Spleen (tissue), 11 donors: ENCODE data around the gene SLC22A23. TPM values are rescaled to one million over a fixed set of nuclear protein-coding genes. Genes with fewer than 3 reads are reported as not detected.
A peak's percentile ranks its signal among the peaks of the same experiment; 100 is the strongest.

Source experiments
- DNase-seq: peaks from one replicate; pipeline ENCODE4 v3.0.0-alpha.2; 2020
- H3K27ac ChIP-seq, 8 donors: fragments of 200-600 bp; sonication (generic) in 7 of 8; 1 replicate in 4 of 8; 2 replicates in 4 of 8; pipeline versions ENCODE4 v1.5.0 to v1.8.0; 2016 to 2021; ENCODE audit warnings: inconsistent platforms in 4 of 8, mild to moderate bottlenecking in 4 of 8, moderate library complexity in 1 of 8
- H3K27me3 ChIP-seq, 7 donors: fragments of 200-600 bp; sonication (generic) in 6 of 7; replicated peaks in 1 of 7; 1 replicate in 4 of 7; 2 replicates in 3 of 7; pipeline versions ENCODE4 v1.5.0 to v1.8.0; 2016 to 2021; ENCODE audit warnings: inconsistent platforms in 3 of 7, mild to moderate bottlenecking in 1 of 7
- H3K36me3 ChIP-seq, 6 donors: fragments of 200-600 bp; sonication (generic) in 5 of 6; 1 replicate in 4 of 6; 2 replicates in 2 of 6; pipeline versions ENCODE4 v1.5.0 to v1.8.0; 2016 to 2021; ENCODE audit warnings: inconsistent platforms in 2 of 6
- H3K4me1 ChIP-seq, 6 donors: fragments of 200-600 bp; sonication (generic) in 5 of 6; 1 replicate in 3 of 6; 2 replicates in 3 of 6; pipeline versions ENCODE4 v1.5.0 to v1.8.0; 2016 to 2021; ENCODE audit warnings: inconsistent platforms in 3 of 6
- H3K4me3 ChIP-seq, 8 donors: fragments of 200-600 bp; sonication (generic) in 7 of 8; 1 replicate in 4 of 8; 2 replicates in 4 of 8; pipeline versions ENCODE4 v1.5.0 to v1.8.0; 2016 to 2021; ENCODE audit warnings: inconsistent platforms in 4 of 8, mild to moderate bottlenecking in 4 of 8, moderate library complexity in 2 of 8
- H3K9me3 ChIP-seq, 8 donors: fragments of 200-600 bp; sonication (generic) in 7 of 8; 1 replicate in 4 of 8; 2 replicates in 4 of 8; pipeline versions ENCODE4 v1.5.0 to v1.8.0; 2016 to 2021; ENCODE audit warnings: inconsistent platforms in 4 of 8
- POLR2A ChIP-seq, 3 donors: fragments of 450-650 bp; IDR thresholded peaks; one replicate each; pipeline ENCODE4 v1.5.1; 2017; ENCODE audit warnings: antibody characterized with exemption in 3 of 3, mild to moderate bottlenecking in 1 of 3
- POLR2AphosphoS5 ChIP-seq, 3 donors: sonication (generic); formaldehyde crosslinking; IDR thresholded peaks; one replicate each; pipeline ENCODE4 v1.5.1; 2017; ENCODE audit warnings: antibody characterized with exemption in 3 of 3
- WGBS, 5 donors: extraction: QIAGEN DNeasy Blood & Tissue Kit in 3 of 5; methylation state at CpG; one replicate each; pipeline versions ENCODE4 v1.1.5 to v1.1.7; 2013 to 2018; 5-methylcytosine and 5-hydroxymethylcytosine counted together
- intact Hi-C: fragments of 100-400 bp; cut with DNase I; formaldehyde crosslinking; loops from one replicate; pipeline ENCODE4 v1.15.0; 2023; ENCODE audit warnings: low total_unique reads
- polyA plus RNA-seq, 3 donors: library from polyadenylated mRNA; stranded (reverse); fragments of 200-250 nt; gene quantifications; one replicate each; pipeline ENCODE4 v1.2.1, GENCODE V29; 2013
- total RNA-seq, 7 donors: library from RNA; depleted of rRNA in 3 of 7; stranded (reverse); fragments of >200 nt in 3 of 7; fragmentation: NEBNext Ultra II Directional in 4 of 7; extraction: Animal tissue kit (Norgen Biotek cat#: 25700) in 4 of 7; gene quantifications; one replicate each; pipeline versions ENCODE4 v1.1.0 to v1.2.1, GENCODE V29; 2016 to 2021
- TF ChIP-seq, protein P1 (sequence below), 11 experiments: fragments of 200-600 bp in 7 of 11; fragments of 450-650 bp in 4 of 11; sonication (generic) in 4 of 11; IDR thresholded peaks in 8 of 11; conservative IDR thresholded peaks in 3 of 11; 1 replicate in 7 of 11; 2 replicates in 4 of 11; pipeline versions ENCODE4 v1.4.0 to v1.8.0; 2016 to 2021; ENCODE audit warnings: antibody characterized with exemption in 11 of 11, inconsistent platforms in 4 of 11, mild to moderate bottlenecking in 1 of 11
- donor health status: healthy with polysubstance abuse.
- donor health status: DM: no; HTN: no; CAD: no; lungs with moderate emphysema.
- donor health status: DM: no; HTN: no; CAD: no.
- donor health status: Bipolar disorder and iron deficiency.
- donor health status: healthy.
- donor health status: DM: no; HTN: no; CAD: no.
- donor health status: DM: yes; HTN: yes; CAD: no.

Gene SLC22A23
- total and polyA plus RNA-seq, 10 donors, result 1.9 to 22.6 (median 18.3) TPM

DNA sequence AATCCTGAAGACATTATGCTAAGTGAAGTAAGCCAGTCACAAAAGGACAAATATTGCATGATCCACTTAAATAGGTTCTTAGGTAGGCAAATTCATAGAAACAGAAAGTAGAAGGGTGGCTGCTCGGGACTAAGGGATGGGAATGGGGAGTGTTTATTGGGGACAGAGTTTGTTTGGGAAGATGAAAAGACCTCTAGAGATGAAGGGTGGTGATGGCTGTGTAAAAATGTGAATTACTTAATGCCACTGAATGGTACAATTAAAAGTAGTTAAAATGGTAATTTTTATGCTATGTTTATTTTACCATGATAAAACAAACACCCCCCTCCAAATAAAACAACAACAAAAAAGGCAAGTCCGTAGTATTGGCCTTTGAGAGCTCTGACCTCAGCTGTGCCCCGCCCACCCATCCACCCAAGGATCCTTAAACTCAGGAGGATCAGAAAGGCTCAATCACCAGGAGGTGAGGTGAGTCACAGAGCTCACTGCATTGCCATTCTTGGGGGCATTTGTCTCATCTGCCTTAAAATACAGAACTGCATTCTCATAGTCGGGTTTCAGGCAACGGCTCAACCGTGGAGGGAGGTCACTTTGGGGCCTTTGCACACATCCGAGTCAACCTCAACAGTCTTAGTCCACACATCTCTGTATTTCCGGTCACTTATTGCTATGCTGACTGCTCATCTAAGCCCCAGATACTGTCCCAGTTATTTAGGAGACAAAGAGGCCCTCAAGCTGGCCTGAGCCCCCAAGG is 96.7 kb downstream of the SLC22A23 start:
- no peak overlapping the region for H3K4me3 ChIP-seq
- no peaks in the 10 kb centered on the region for H3K9me3 ChIP-seq
- no peak overlapping the region for H3K27ac ChIP-seq
- intact Hi-C loops, result no loop called here
- no peaks in the 10 kb centered on the region for H3K36me3 ChIP-seq
- TF ChIP-seq POLR2AphosphoS5 (IDR thresholded peaks at IDR 0.05) (no peak), POLR2A (IDR thresholded peaks at IDR 0.05) (no peak)
- TF ChIP-seq, protein P1, sequence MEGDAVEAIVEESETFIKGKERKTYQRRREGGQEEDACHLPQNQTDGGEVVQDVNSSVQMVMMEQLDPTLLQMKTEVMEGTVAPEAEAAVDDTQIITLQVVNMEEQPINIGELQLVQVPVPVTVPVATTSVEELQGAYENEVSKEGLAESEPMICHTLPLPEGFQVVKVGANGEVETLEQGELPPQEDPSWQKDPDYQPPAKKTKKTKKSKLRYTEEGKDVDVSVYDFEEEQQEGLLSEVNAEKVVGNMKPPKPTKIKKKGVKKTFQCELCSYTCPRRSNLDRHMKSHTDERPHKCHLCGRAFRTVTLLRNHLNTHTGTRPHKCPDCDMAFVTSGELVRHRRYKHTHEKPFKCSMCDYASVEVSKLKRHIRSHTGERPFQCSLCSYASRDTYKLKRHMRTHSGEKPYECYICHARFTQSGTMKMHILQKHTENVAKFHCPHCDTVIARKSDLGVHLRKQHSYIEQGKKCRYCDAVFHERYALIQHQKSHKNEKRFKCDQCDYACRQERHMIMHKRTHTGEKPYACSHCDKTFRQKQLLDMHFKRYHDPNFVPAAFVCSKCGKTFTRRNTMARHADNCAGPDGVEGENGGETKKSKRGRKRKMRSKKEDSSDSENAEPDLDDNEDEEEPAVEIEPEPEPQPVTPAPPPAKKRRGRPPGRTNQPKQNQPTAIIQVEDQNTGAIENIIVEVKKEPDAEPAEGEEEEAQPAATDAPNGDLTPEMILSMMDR (IDR thresholded peaks at IDR 0.05 in 8 of 11, conservative IDR thresholded peaks at IDR 0.05 in 3 of 11), result no peak
- DNase-seq, result no peak
- H3K27me3 ChIP-seq, result no peaks in the 10 kb centered on the region
- WGBS, 5 donors, result 82 to 86% (median 84%) methylated on average over 8 of the region's 8 CpGs
- peaks cover 6 to 25% (median 19%) of the 10 kb centered on the region in 6 donors for H3K4me1 ChIP-seq

DNA sequence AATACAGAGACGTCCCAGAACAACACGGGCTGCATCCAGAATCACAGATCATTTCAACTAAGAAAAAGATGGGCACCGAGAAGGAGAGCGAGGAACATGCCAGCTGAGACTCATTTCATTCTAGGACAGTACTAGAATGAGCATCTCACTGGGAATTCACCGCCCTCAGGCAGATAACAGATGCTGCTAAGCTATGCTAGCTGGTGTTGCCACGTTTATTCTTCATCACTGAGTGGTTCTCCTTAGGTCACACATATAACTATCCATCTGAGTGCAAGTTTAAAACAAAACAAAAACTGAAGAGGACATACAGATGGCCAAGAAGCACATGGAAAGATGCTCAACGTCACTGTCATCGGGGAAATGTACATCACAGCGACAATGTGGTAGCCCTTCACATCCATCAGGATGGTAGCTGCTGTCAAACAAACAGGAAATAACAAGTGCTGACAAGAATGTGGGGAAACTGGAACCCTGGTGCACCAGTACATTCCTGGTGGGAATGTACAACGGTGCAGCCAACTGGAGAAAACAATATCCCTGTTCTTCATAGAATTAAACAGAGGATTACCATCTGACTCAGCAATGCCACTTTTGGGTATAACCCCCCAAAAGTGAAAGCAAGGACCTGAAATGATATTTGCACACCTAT is 97.6 kb downstream of the SLC22A23 start:
- H3K4me3 ChIP-seq, result no peak overlapping the region
- WGBS, 5 donors, result 77 to 87% (median 81%) methylated on average over 10 of the region's 10 CpGs
- DNase-seq, result no peak
- peaks cover 6 to 34% (median 25%) of the 10 kb centered on the region in 6 donors for H3K4me1 ChIP-seq
- H3K27ac ChIP-seq, result no peak overlapping the region
- H3K36me3 ChIP-seq, result no peaks in the 10 kb centered on the region
- TF ChIP-seq, protein P1 (IDR thresholded peaks at IDR 0.05 in 8 of 11, conservative IDR thresholded peaks at IDR 0.05 in 3 of 11), result no peak
- TF ChIP-seq POLR2AphosphoS5 (IDR thresholded peaks at IDR 0.05) (no peak), POLR2A (IDR thresholded peaks at IDR 0.05) (no peak)
- no peaks in the 10 kb centered on the region for H3K9me3 ChIP-seq
- H3K27me3 ChIP-seq, result no peaks in the 10 kb centered on the region
- intact Hi-C loops, result no loop called here

DNA sequence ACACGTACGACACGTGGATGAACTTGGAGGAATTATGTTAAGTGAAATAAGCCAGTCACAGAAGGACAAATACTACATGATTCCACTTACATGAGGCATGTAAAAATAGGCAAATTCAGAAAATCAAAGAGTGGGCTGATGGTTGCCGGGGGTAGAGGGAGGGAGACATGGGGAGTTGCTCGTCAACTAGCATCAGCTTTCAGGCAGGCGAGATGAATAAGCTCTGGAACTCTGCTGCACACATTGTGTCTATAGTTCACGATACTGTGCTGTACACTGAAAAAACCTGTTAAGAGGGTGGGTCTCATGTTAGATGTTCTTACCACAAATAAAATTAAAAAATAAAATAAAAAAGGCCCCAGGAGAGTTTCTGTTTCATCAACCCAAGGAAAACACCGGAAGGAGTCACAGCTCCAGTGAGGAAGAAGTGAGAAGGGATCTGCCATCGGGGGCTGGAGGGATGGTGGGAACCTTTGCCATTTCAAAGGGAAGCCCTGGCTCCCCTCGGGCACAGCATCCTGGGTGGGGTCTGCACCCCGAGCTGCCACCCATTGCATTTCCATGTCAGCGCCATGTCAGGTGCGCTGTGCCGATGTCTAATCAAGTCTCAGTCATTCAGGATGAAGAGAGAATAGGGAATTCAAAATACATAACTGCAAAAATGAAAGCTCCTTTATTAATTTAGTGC is 98.3 kb downstream of the SLC22A23 start:
- TF ChIP-seq POLR2A (IDR thresholded peaks at IDR 0.05) (no peak), POLR2AphosphoS5 (IDR thresholded peaks at IDR 0.05) (no peak)
- TF ChIP-seq, protein P1 (IDR thresholded peaks at IDR 0.05 in 8 of 11, conservative IDR thresholded peaks at IDR 0.05 in 3 of 11), result no peak
- intact Hi-C loops, result no loop called here
- Histone ChIP-seq H3K4me3 (no peak overlapping the region), H3K4me1 (peaks cover 6 to 39% (median 25%) of the 10 kb centered on the region in 6 donors), H3K9me3 (no peaks in the 10 kb centered on the region), H3K27ac (no peak overlapping the region), H3K36me3 (no peaks in the 10 kb centered on the region), H3K27me3 (no peaks in the 10 kb centered on the region)
- no peak for DNase-seq
- WGBS, 5 donors, result 89 to 94% (median 93%) methylated on average over 14 of the region's 14 CpGs

DNA sequence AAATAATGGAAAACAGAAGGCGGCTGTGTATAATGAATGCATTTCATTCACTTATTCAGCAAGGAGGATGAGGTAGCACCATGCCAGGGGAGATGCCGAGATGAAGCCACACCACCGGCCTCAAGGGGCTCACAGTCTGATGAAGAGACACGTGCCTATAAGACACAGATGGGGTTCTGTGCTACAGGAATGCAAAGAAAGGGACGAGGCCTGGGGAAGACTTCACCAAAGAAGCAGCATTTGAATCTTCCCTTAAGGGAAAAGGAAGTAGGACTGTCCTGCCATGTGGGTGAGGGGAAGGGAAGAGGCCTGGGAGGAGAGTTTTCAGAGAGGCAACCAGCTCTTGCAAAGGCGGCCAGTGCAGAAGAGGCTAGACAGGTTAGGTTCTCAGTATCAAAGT is 99.2 kb downstream of the SLC22A23 start:
- Histone ChIP-seq H3K4me1 (peaks cover 6 to 46% (median 32%) of the 10 kb centered on the region in 6 donors), H3K27me3 (no peaks in the 10 kb centered on the region), H3K27ac (peak overlapping the region in 4 of 8 donors; percentile 15 to 89 (median 88)), H3K36me3 (no peaks in the 10 kb centered on the region), H3K9me3 (no peaks in the 10 kb centered on the region), H3K4me3 (no peak overlapping the region)
- intact Hi-C loops, result no loop called here
- no peak for TF ChIP-seq POLR2A (IDR thresholded peaks at IDR 0.05)
- no peak for TF ChIP-seq POLR2AphosphoS5 (IDR thresholded peaks at IDR 0.05)
- TF ChIP-seq, protein P1 (IDR thresholded peaks at IDR 0.05 in 8 of 11, conservative IDR thresholded peaks at IDR 0.05 in 3 of 11), result no peak
- WGBS, 5 donors, result 87 to 91% (median 88%) methylated on average over 6 of the region's 6 CpGs
- no peak for DNase-seq
